CD4-positive, alpha-beta T cell treated with Interleukin-4 for 1 hour (primary cell): ENCODE data around the gene AUTS2.

Experiments
- DNase-seq, 2 donors: peaks; one replicate each; pipeline ENCODE4 v3.0.0-alpha.2; 2020 to 2022

Gene AUTS2

GRCh38 chr7:70495033-70495376, 896.7 kb downstream of the AUTS2 start:
- no peak for DNase-seq

- DNase-seq, result no peak
These were observed 899.5 kb downstream of the AUTS2 start for GRCh38 chr7:70497793-70498192.

GRCh38 chr7:70498232-70498992, 900.1 kb downstream of the AUTS2 start:
- no peak for DNase-seq

- no peak for DNase-seq
These were observed 902.0 kb downstream of the AUTS2 start for GRCh38 chr7:70500261-70500660.

GRCh38 chr7:70502117-70502863, 904.0 kb downstream of the AUTS2 start:
- DNase-seq, result no peak

- no peak for DNase-seq
These were observed 906.0 kb downstream of the AUTS2 start for GRCh38 chr7:70504254-70504653.

GRCh38 chr7:70505468-70505867, 907.2 kb downstream of the AUTS2 start:
- DNase-seq, result no peak

GRCh38 chr7:70505886-70506285, 907.6 kb downstream of the AUTS2 start:
- DNase-seq, result no peak

- no peak for DNase-seq
These were observed 908.2 kb downstream of the AUTS2 start for GRCh38 chr7:70506434-70506833.

- DNase-seq, result no peak
These were observed 913.9 kb downstream of the AUTS2 start for GRCh38 chr7:70512144-70512543.

- no peak for DNase-seq
These were observed 914.5 kb downstream of the AUTS2 start for GRCh38 chr7:70512761-70513160.

GRCh38 chr7:70520611-70521010, 922.3 kb downstream of the AUTS2 start:
- no peak for DNase-seq

GRCh38 chr7:70523249-70523988, 925.1 kb downstream of the AUTS2 start:
- no peak for DNase-seq

- DNase-seq, result no peak
These were observed 925.7 kb downstream of the AUTS2 start for GRCh38 chr7:70523989-70524351.

GRCh38 chr7:70525991-70526390, 927.7 kb downstream of the AUTS2 start:
- no peak for DNase-seq

GRCh38 chr7:70527520-70528115, 929.3 kb downstream of the AUTS2 start:
- DNase-seq, result no peak

GRCh38 chr7:70529436-70529835, 931.2 kb downstream of the AUTS2 start:
- no peak for DNase-seq

- DNase-seq, result no peak
These were observed 931.8 kb downstream of the AUTS2 start for GRCh38 chr7:70529914-70530585.

GRCh38 chr7:70533614-70534013, 935.3 kb downstream of the AUTS2 start:
- DNase-seq, result no peak

- DNase-seq, result no peak
These were observed 940.9 kb downstream of the AUTS2 start for GRCh38 chr7:70539205-70539604.

GRCh38 chr7:70539617-70540016, 941.3 kb downstream of the AUTS2 start:
- DNase-seq, result no peak

GRCh38 chr7:70540641-70541040, 942.4 kb downstream of the AUTS2 start:
- DNase-seq, result no peak
